Cortex of kidney (tissue), 1 donor: ENCODE data around the gene RAE1.

Experiments used
- DNase-seq: peaks from one replicate; lab custom pipeline; 2025; lab: John Stamatoyannopoulos, UW

The RAE1 gene

DNA sequence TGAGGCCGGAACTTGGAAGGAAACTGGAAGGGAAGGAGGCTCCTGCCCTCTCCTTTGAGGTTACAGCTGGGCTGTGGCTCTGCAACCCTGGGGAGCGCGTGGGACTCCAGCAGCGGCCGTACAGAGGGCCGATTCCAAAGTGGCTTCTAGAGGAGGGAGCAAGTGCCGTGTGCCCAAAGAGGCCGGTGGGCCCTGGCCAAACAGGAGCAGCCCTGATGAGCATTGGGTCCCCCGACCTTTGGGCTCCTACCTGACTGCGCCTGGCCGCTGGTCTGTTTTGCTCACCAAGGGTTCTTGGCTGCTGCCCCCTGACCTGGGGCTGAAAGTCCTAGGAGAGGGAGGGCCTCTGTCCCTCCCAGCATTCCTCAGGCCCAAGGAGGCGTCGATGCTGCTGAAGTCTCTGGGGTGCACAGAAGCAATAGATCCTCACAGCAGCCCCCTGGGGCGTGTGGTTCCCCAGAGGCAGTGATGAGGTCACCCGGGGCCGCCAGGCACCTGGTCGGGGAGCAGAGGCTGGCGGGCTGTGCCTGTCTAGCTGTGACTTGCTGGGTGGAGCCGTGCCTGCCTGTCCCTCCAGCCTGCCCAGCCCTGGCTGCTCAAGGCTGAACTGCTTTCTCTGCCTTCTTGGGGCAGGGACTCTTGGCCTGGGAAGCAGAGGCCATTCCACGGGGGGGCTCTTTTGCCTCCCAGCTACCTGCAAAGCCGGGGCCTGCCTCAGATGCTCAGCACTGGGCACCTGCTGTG is 49.9 kb downstream of the RAE1 start:
- no peak for DNase-seq

DNA sequence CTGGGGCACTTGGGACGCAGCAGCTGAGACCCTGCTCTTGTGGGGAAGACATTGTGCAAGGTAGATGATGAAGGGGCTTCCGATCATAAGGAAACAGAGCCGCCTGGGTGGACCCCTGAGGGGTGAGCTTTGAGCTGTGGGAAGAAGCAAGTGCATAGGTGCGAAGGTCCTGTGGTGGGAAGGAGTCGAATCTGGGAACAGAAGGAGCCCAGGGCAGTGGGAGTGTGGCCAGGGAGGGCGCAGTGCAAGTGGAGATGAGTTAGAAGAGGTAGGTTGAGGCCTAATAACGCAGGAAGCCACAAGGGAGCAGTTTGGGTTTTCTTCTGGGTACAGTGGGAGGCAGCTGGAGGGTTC is 50.5 kb downstream of the RAE1 start:
- no peak for DNase-seq

- no peak for DNase-seq
These were observed 51.4 kb downstream of the RAE1 start for GRCh38 chr20:57402206-57403125.

- DNase-seq, result no peak
These were observed 52.2 kb downstream of the RAE1 start for GRCh38 chr20:57403216-57403615.

- DNase-seq, result no peak
These were observed 53.0 kb downstream of the RAE1 start for GRCh38 chr20:57404006-57404405.

DNA sequence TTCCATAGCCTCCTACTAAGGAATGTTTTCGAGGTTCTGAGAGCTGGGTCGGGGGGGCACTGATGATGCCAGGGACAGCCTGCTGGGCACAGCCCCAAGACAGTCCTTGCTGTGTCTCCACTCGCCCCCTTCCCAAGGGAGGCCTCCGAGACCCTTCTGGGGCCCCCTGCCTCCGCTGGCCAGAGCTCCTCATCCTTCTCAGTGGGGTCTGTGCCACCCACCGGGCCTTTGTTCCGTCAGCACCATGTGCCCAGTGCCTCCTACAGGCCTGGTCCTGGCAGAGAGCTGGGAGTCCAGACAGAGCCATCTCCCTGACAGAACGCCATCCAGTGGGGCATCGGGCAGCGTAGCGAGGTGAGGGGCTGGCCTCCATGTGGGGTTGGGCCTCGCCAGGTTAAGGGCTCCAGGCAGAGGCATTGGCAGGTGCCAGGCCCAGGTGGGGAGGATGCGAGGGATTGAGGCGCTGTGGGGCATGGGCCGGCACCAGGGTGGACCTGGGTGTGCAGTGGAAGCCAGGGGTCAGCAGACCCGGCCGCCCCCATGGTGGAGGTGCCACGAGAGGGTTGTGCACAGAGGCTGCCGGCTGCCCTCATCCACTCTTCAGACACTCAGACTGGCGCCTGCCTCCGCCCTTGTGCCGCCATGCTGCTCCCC is 53.5 kb downstream of the RAE1 start:
- no peak for DNase-seq

DNA sequence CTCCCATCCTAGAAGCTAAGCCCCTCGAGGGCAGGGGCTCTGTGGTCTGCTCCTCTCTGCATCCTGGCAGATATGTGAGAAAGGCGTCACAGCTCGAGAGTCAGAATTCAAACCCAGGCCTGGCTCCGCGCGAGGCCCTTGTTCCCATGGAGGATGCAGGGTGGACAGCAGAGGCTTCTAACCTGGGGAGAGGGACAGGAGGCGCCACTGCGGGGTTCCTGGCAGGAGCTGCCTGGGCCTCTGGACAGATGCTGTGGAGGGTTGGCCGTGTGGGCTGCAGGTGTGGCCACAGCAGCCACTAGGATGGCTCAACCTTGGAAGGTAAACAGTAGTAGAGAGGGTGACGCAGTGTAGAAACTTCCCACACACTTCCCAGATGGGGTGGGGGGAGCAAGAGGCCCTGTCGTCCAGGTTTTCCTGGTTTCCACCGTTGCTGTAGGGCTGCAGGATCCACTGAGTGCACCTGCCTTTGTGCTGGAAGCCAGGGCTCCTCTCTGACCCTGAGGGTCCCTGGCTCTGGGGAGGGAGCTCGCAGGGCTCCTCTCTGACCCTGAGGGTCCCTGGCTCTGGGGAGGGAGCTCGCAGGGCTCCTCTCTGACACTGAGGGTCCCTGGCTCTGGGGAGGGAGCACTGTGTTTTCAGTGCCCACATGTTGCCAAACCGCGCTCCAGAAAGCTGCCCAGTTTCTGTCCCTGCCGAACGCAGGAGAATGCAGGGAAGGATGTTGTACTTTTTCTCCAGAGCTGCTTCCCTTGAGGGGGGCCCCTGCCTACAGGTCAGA is 54.4 kb downstream of the RAE1 start:
- no peak for DNase-seq

- no peak for DNase-seq
These were observed 56.5 kb downstream of the RAE1 start for GRCh38 chr20:57407541-57407956.

DNA sequence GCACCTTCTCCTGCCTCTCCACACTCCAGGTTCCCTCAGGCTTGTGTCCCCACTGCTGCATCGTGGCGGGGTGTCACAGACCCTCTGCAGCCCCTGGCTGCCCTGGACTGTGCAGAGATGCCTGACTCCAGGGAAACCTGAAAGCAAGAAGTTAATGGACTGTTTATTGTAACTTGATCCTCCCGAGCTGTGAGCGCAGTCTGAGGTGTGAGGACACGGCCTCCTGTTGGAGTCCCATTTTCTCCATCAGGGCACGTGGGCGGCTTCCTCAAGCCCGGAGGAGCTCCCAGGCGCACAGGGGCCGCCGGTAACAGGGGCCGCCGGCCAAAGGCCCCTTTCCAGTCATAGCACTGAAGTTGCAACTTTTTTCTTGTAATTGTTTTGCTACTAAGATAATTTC is 57.1 kb downstream of the RAE1 start:
- DNase-seq, result no peak

GRCh38 chr20:57408536-57409233 is 57.6 kb downstream of the RAE1 start:
- no peak for DNase-seq

GRCh38 chr20:57409316-57409671 is 58.2 kb downstream of the RAE1 start:
- DNase-seq, result no peak

DNA sequence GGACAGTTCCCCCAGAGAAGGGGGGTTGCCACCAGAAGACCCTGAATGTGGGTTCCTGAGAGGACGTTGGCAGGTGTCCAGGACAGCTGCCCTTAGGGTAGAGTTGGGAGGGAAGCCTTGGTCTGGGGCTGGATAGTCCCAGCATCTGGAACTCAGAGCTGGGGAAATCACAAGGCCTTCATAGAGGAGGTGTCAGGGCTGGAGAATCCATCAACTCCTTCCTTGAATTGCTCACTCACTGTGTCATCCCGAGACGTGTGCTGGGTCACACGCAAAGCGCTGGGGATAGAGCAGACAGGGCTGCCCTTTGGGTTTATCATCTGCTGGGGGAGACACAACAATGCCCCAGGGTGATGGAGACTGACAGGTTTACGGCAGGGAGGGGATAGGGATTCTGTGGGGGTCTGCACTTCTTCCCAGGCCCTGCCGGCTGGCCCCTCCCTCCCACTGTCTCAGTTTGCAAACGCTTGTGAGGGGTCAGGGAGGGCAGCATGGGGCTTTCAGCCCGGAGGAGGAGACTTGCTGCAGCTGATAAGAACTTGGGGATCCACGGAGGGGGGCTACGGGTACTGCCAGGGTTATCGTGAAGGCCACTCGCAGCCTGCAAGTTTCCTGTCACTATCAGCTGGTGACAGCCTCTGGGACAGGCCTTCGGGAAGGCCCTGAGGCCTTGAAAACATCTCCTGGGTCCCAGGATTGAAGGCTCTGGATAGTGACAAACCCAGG is 58.8 kb downstream of the RAE1 start:
- no peak for DNase-seq

- DNase-seq, result no peak
These were observed 59.4 kb downstream of the RAE1 start for GRCh38 chr20:57410398-57410920.

DNA sequence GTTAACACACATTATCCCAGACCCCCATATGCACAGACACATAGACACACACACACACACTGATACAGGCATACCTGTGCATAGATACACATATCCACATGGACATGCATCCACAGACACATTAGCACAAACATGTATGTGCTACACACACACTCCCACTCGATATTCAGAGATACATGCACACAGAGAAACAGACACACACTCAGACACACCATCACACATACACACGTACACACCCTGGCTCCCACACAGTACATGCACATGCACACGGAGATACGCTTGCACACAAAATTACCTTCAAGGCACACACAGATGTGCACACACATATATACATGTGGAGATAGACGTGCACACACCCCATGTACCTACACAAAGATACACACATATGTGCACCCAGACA is 59.9 kb downstream of the RAE1 start:
- DNase-seq, result no peak

DNA sequence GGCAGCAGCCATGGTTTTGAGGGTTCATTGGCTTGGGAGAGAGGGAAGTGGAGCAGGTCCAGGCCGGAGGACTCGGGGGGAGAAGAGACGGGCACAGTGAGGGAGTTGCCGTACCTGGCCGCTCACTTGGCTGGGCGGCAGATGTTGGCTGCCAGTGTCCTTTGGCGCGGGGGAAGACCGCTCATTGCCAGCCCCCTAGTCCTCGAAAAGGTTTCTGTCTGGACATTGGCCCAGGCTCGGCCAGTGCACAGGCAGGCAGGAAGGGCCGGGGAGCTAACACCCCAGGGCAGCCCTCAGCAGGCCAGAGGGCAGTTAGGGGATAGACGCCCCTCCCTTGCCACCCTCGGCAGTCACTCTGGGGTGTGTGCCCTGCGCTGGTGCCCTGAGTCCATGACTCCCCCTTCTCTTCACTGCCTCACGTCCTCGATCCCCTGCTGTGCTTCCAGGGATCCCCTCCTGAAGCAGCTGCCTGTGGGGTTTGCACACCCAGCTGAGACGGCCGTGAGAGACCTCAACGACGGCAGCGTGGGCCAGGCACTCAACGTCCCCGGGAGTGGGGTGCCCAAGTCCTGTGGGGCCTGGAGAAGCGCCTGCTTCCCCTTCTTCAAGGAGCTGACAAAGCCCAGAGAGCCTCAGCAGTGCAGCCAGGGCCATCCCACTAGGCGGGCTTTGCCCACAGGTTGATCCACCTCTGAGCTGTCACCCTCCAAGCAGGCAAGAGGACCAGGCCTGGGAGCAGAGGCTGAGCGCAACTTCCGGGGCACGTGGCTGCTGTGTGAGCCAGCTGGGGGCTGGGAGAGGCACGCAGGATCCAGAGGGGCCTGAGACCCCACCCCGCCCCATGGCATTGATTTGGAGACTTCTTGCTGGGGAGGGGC is 60.6 kb downstream of the RAE1 start:
- no peak for DNase-seq

DNA sequence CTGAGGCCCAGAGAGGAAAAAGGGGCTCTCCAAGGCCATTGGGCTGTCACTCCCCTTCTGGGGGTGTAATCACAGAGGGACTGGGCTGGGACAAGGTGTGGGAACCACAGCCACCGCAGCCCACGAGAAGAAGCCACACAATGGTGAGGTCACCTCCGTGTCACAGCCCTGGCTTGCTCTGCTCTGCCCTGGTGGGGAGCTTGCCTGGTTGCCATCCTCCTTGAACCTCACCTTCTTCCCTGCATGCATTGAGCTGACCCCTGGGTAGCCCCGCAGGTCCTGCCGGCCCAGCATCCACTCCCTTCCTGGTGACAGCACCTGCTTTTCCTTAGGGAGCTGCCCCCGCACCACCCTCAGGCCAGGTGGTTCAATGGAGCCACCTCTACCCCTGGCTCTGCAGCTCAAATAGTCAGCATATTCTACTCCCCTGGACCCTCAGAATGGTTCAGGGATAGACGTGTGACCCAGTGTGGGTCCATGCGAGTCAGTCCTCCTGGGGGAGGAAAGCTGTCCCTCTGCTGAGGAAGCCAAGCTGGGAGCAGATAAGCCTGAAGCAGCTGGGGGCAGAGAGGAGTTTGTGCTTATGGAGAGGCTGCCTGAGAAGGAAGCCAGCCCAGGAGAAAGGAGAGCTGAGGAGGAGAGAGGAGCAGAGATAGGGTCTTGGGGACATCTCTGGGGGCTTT is 61.4 kb downstream of the RAE1 start:
- DNase-seq, result no peak

GRCh38 chr20:57413986-57414385 is 62.9 kb downstream of the RAE1 start:
- no peak for DNase-seq

DNA sequence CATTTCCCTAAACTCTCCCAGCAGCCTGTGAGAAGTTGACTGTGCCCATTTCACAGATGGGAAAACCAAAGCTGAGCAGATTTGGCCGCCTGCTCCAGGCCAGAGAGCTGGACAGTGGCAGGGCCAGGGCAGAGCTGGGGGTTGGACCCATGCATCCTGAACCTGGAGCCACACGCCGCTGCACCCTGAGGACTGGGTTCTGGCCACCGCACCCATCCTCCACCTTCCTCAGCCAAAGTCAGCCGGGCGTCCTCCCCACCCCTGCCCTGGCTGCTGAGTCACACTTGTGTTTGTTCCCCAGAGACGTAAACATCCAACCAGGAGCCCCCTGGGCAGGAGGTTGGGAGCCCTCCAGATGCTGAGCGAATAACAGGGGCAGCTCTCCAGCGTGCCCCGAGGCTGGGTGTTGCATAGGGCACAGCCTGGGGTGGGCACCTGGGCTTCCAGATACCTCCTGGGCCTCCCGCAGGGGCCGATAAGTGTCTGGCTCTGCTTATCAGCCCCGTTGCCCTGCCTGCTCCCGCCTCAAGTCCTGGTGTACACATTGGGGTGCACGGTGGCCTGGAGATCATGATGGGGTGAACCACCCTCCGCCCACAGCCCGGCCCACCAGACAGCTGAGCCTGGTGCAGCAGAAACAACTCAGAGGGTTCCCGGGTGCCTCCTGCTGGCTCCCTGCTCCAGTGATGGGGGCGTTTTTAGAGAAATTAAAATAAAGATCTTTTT is 64.0 kb downstream of the RAE1 start:
- no peak for DNase-seq
